NOMO-1 (cell line): ENCODE results near the gene MERTK.

Experiments used
- DNase-seq, 2 experiments: peaks; one replicate each; lab custom pipeline; 2025; ENCODE audit not compliant: unreplicated experiment in 2 of 2; lab: John Stamatoyannopoulos, UW

MERTK gene

DNA sequence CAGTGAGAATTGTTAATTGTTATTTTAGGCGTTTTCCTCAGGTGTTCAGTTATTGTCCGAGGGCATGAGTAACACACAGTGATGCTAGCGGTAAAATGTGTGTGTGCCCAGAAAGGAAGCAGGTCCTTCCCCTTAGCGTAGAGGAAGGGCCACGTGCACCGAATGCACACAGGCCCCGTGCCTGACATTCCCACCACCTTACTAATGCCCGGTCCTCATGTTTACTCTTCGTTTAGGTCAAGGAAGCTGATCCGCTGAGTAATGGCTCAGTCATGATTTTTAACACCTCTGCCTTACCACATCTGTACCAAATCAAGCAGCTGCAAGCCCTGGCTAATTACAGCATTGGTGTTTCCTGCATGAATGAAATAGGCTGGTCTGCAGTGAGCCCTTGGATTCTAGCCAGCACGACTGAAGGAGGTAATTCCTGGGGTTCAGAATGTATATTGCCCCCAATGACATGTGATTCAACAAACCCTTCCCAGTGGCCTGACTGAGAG lies 76.7 kb downstream of the MERTK start:
- DNase-seq = no peak

DNA sequence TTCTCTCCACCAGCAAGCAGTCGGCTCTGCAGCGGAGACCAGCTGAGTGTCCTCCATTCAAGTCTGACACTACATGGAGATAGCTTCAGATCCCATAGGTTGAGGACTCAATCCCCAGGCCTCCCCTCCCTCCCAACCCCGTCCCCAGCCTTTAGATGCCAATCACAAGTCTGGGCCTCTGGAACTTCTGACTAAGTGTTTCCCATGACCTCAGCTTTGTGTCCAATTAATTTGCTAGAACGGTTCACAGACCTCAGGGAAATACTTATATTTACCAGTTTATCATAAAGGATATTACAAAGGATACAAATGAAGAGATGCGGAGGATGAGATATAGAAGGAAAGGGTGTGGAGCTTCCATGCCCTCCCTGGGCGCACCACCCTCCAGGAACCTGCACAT lies 77.4 kb downstream of the MERTK start:
- DNase-seq = no peak

DNA sequence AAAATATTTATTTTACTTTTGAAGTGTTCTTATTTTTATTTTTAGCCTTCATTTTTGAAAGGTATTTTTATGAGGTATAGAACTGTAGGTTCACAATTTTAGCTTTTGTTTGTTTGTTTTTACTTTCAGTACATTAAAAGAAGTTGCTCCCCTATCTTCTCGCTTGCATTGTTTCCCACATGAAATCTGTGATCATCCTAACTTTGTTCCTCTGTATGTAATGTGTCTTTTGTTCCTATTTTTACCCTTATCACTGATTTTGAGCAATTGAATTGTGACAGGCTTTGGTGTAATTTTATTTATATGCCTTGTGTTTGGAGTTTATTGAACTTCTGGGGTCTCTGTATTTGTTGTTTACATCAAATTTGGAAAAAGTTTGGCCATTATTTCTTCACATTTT lies 78.8 kb downstream of the MERTK start:
- DNase-seq = no peak

DNA sequence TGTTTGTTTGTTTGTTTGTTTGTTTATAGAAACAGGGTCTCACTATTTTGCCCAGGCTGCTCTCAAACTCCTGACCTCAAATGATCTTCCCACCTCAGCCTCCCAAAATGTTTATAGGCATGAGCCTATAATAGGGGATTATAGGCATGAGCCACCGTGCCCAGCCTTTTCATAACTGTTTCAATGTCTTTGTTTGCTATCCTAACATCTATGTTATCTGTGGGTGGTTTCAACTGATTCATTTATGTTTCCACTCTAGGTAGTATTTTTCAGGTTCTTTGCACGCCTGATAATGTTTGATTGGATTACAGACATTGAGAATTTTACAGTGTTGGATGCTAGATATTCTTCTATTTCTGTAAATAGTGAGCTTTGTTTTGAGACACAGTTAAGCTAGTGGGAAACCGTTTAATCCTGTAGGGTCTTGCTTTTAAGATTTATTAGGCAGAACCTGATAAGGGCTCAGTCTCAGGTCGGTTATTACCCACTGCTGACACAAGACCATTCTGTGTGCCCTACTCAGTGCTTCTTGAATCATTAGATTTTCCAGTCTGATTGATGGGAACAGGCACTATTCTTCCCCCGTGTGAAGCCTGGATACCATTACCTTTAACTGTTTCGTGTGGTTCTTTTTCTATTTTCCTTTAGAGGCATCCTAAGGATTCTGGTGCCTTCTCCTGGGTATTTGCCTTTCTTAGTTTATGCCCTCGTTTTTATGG lies 80.2 kb downstream of the MERTK start:
- no peak for DNase-seq

DNA sequence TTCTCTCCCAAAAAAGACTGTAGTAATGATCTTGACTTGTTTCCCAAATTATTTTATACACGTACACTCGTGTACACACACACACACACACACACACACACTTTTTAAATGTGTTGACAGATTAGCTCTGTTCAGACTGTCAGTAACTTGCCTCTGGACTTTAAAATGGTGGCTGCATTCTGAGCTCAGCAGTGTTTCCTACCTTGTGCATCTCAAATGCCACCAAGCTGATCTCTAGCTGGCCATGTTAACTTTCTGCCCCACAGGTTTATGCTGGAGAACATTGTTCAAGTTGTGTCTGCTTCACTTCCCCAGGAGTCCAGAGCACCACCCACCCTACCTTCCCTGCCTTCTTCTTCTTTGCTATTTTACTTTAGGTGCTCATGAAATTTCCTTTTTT lies 83.3 kb downstream of the MERTK start:
- DNase-seq = no peak

DNA sequence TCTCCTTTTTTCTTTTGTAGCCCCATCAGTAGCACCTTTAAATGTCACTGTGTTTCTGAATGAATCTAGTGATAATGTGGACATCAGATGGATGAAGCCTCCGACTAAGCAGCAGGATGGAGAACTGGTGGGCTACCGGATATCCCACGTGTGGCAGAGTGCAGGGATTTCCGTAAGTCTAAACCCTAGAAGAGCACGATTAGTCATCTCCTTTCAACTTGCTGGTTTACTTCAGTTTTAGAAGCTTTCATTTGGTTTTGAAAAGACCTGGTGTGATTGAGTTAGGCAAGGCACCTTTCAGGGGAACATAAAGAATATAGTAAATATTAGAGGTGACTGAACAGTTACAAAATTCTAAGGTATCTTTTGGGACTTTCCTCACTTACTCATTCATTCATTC lies 84.4 kb downstream of the MERTK start:
- no peak for DNase-seq

DNA sequence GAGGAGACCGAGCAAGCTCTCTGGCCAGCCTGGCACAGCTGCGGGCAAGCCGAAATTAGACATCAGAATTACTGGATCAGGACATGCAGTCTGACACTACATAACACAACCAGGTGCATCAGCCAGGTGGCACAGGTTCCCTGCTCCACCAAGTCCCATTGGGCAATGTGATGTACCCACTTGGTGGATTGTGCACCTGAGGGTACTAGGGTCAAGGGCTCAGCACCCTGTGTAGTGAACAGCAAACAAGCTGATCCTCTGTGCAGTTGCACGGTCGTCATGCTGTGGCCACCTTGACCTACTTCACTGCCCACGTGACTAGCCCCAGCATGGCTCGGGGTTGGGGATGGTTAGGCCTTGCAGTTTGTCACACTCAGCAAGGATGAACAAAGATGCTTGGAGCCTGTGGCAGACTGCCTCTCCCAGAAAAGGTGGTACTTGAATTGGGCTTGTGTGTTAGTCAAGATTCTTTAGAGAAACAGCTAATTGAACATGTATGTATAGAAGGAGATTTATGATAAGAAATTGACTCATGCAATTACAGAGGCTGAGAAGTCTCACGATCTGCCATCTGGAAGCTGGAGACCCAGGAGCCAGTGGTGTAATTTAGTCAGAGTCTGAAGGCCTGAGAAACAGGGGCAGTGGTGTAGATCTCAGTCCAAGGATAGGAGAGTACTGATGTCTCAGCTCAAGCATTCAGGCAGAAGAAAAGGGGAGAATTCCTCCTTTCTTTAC lies 85.2 kb downstream of the MERTK start:
- DNase-seq = no peak

DNA sequence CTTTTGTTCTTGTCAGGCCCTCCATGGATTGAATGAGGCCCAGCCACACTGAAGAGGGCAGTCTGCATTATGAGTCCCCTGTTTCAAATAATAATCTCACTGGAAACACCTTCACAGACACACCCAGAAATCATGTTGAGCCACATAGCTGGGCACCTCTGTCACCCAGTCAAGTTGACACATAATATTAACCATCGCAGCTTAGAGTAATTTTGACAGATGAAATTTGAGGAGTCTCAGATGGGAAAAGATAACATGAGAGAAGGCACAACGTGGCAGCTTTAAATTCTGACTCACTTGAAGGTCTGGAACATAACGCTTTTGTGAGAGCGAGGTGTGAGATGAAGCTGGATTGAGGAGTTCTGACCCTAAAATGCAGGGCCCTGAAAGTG lies 85.8 kb downstream of the MERTK start:
- no peak for DNase-seq

DNA sequence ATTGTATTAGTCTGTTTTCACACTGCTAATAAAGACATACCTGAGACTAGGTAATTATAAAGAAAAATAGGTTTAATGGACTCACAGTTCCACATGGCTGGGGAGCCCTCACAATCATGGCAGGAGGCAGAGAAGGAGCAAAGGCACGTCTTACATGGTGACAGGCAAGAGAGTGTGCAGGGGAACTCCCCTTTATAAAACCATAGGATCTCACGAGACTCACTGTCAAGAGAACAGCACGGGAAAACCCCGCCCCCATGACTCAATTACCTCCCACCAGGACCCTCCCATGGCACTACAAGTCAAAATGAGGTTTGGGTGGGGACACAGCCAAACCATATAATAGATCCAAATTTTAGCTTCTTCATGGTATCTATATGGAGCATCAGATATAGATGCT lies 87.1 kb downstream of the MERTK start:
- DNase-seq = no peak

DNA sequence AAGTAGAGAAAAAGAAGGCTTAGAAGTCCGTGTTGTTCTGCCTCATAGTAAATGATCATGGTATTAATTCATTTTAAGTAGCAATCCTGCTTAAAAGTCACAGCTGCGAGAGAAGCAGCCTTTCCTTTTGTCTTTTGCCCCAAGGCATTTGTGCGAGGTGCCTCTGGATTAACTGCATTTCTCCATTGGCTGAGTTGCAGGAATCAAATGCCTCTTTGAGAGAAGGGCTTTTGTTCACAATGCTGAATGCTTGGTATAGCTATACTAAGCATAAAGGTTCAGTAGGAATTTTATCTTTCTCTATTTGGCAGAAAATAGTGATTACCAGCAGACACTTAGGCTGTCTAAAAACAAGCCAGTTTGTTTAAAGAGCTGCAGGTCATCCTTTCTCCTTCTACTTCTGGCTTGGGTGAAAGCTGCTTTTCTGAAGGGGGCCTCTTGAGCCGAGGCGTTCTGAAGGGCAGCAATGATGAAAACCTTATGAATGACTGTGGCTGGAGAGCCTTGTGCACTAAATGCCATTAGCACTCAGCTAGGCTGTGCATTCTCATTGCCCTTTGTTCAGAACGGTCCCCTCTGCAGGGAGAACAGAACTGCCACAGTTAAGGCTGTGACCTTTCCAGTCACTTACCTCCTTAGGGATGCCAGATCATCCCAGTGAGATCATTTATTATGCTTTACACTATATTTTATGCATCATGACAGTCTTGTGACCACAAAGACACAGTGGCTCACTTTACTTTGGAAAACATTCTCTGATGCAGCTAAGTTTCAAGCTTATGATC lies 87.9 kb downstream of the MERTK start:
- no peak for DNase-seq

DNA sequence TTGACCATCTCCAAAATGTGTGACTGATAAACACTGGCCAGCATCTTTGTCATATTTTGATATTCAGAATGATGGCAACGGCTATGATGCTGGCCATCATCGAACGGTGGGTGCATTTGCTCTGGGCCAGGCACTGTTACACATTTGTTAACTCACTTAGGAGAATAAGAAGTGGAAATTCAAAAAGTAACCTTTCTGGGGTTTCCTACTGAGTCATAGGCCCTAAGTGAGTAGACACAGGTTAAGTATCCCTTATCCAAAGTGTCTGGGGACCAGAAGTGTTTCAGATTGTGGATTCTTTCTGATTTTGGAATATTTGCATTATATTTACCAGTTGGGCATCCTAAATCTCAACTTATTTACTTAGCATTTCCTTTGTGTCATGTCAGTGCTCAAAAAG lies 92.0 kb downstream of the MERTK start:
- DNase-seq = no peak

DNA sequence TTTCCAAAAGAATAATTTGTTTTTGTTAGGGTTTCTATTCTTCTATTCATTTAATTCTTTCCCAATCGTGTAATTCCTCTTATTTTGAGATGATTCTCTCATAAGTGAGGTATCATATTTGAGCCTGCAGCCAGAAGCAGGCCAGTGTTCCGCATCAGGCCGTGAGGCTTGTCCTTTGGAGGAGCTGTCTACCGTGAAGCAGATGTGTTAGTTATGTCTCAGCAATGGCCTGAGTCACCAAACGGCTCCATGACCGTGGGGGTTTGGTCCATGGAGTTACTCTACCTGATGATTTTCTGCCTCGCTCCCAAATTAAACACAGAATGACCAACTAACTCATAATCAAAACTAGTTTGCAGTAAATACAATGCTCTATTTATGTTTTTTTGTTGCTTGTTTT lies 92.4 kb downstream of the MERTK start:
- no peak for DNase-seq

DNA sequence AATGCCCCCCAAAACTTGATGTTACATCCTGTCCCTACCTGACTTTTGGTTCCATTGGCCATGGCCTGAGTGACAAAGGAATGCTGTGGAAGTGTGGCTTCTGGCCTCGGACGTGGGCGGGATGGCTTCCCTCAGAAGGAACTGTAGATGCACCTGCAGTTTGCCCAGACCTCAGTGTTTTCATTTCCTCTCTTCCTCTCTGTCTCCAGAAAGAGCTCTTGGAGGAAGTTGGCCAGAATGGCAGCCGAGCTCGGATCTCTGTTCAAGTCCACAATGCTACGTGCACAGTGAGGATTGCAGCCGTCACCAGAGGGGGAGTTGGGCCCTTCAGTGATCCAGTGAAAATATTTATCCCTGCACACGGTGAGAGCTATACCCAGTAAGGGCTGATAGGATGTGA lies 95.6 kb downstream of the MERTK start:
- DNase-seq = peak in 1 of 2 experiments; percentile 16

DNA sequence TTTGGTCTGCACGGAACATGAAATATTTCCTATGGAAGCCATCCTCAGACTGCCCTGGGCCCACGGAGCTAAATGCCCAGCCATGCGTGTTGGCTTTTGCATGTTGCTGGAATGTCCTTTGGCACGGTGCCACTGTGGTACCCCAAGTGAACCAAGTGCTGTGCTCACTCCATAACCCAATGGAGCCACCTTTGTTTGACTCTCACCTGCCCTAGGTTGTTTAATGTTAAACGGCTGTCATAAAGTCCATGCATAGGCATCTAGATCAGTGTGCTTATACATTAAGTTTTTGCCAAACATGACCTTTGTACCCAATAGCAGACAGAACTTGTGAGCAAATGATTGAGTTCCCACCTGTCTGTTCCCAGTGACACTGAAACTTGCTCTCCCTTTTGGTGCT lies 96.7 kb downstream of the MERTK start:
- DNase-seq = no peak

DNA sequence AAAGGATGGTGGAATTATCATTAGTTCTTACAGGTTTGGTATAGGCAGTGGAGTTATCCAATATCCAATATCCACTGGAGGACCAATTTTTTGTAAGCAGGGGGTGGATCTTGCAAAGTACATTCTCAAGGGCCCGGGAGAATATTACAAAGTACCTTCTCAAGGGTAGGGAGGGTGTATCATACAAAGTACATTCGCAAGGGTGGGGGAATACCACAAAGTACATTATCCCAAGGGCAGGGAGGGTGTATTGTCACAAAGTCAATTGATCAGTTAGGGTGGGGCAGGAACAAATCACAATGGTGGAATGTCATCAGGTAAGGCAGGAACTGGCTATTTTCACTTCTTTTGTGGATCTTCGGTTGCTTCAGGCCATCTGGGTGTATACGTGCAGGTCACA lies 101.4 kb downstream of the MERTK start:
- DNase-seq = no peak

DNA sequence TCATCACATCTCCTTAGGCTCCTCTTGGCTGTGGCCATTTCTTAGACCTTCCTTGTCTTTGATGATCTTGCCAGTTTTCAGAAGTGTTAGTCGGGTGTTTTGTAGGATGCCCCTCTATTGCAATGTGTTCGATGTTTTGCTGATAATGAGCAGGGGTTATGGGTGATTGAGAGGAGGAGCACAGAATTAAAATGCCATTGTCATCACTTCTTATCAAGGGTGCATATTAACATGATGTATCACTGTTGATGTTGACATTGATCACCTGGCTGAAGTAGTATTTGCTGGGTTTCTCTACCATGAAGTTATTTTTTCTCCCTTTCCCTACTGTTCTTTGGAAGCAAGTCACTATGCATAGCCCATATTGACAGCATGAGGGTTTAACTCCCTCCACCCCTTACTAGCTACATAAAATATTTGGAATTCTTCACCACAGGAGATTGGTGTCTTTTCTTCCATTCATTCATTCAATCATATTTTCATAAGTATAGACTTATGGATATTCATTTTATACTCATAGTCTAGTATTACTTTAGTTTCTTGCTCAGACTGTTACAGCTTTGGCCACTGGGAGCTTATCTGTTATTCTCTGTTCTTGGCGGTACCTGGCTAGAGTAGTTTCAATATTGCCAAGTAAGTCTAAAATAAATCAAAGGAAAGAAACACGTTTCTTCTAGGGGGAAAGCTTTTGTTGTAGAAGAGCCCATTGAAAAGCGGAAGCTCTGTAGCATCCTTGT lies 102.2 kb downstream of the MERTK start:
- DNase-seq = no peak

DNA sequence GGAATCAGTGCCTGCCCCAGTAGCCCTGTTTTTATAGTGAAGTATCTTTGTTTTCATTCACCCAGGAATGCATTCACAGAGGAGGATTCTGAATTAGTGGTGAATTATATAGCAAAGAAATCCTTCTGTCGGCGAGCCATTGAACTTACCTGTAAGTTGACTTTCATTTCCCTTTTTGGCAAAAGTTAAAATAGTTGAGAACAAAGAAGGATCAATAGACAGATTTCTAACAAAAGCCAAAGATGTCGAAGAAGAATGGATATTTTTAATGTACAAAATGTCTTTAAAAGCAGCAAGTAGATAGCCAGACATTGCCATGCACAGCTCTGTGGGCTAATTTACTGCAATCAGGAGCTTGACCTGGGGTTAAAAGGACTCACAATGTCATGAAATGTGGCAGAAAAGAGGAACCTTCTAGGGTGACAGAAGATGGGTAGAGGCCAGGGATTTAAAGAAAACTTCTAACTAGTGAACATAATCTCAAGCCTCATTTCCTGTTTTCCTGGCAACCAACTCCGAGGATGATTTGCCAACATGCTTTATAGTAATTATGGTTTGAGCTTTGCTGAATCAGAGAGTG lies 102.8 kb downstream of the MERTK start:
- peak; percentile 92 to 99 for DNase-seq

DNA sequence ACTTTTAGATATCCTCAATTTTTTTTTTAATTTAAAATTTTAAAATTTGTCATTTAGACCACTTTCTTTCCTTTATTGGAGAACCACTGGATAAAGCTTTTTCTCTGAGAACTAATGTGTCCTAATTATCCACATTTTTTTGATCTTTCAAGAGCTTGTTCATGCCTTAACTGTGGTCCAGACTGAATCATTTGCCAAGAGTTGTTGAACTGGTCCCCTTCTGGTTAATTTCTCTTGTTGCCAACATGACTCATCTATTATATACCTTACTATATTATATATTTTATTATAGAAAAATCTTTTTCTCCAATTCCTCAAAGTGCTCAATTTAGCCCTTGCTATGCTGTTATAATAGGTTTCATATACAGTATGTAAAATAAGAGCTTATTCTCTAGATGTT lies 103.5 kb downstream of the MERTK start:
- DNase-seq = no peak

DNA sequence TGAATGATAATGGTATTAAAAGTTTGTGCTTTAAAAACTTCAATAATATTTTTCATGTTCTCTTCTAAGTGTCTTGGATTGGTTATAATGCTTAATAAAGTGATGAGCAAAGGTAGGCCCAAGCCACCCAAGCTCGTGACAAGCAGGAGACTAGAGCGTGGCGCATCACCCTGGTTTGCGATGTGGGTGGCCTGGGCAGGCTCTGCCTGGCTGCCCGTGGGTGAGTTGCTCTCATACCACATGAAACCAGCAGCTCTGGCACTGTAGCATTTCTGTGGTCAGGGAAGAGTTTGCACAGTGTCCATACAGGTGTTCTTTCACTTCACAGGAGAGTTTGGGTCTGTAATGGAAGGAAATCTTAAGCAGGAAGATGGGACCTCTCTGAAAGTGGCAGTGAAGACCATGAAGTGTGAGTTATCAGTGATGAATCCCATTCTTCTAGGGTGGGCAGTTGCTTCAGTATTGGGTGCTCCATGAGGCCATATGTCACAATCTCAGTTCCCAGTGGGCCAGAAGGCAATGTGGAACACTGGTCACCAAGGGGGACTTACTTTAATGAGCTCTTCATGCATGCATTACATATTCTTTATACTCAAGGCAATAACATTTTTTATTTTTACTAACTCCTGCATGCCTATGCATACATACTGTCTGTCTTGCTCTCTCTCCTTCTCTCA lies 105.3 kb downstream of the MERTK start:
- DNase-seq = no peak

DNA sequence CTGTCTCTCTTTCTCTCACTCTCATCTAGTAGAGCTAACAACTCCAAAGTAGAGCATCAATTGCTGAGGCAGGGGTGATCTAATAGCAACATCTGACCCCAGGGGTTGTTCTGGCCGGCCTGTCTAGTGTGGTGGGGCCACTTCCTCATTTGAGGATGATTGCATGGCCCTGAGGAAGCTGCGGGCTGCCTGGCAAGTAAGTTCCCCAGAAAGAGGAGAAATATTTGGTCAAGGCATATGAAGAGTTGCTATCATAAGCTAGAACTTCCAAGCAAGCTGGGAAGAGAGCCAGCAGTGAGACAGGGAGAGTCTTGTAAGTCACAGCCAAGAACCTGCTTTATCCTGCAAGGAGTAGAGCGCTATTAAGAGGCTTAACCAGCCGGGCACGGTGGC lies 105.8 kb downstream of the MERTK start:
- DNase-seq = peak; percentile 93 to 95
